CD4-positive, alpha-beta T cell treated with Interleukin-15 for 4 hours (primary cell): ENCODE data around the gene EIF4E1B.

ENCODE experiments used
- DNase-seq: peaks from one replicate; pipeline ENCODE4 v3.0.0-alpha.2; 2020; ENCODE audit warnings: low spot score

Gene EIF4E1B

DNA sequence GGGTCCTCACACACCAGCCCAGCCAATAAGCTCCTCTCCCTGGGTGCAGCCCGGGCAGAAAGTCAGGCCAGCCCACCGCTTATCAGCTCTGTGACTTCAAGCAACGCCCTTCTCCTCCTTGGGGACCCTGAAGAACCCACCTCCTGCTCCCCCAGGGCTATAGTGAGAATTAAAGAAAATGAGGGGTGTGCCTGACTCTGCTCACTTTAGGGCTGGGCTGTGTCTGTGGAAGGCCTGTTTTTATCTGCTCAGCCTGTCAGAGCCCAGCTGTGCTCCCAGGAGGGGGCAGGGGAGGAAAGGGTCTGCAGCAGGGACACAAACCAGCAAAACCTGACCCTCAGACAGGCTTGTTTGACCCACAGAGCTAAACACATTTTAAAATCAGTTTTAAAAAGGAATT lies 24.4 kb upstream of the EIF4E1B start:
- no peak for DNase-seq

DNA sequence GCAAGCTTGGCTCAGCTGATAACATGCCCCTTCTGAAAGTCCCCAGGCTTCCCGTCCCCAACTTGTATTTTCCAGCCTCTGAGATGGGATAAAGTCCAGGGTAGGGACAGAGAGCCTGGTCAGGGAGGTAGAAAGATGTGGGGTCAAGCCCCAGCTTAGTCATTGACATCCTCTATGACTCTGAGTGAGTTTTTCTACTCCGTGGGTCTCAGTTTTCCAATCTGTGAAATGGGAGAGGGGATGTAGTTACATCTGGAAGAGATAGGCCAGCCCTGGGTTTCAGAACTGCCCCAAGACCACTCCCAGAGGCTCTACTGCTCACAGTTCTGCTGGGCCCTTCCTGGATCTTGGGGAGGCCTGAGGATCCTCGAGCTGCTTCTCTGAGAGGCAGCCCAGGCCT lies 23.6 kb upstream of the EIF4E1B start:
- DNase-seq: no peak

DNA sequence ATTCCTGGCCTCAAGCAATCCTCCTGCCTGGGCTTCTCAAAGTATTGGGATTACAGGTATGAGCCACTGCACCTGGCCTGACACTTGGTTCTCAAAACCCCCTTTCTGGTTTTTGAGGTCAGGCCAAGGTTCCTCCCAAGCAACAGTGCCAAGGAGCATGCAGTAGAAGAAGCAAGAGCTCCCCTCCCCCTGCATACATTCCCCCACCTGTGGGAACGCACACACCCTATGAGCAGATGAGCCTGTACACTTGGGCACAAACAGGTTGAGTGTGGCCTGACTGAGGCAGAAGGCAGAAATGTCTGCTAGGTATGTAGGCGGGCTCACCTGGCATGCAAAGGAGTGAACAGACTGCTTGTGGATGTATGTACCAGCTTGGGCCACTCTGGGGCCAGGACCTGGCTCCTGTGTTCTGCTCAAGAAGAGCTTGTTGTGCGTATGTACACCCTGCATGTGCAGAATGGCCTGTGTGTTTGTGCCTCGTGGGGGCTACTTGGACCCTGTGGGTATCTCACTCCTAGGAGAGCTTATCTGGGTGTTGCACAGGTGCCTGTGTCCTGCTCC lies 22.3 kb upstream of the EIF4E1B start:
- no peak for DNase-seq

DNA sequence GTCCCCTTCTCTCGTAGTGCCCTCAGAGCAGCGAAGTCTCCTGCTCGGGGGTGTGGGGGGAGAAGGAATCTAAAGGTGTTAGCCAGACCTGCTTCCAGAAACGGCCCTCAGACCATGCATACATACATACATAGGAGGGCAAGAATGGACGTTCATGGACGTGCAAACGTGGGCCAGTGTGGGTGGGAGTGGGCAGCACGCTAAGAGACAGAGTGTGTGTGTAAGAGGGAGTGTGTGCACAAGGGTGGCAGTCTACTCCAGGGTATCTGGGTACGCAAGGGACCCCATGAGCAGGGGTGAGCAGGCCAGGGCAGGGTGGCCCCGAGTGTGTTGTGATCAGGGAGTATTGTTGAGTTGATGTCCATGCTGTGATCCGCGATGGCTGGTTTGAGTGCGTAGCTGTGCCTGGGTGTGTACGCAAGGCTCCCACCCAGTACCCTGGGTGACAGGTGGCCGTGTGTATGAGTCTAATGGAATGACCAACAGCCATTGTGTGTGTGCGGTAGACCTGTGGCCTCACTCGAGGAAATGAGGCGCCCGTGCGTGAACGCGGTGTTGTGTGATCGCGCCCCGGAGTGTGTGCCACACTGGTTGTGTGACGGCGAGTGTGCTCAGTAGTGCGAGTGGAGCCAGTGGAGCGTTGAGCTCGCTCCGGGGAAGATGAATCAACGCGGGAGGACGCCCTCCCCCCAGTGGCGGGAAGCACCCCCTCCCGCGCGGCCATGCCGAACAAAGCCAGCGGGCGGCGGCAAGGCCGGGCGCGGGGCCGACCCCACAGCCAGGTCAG lies 21.3 kb upstream of the EIF4E1B start:
- DNase-seq: no peak

DNA sequence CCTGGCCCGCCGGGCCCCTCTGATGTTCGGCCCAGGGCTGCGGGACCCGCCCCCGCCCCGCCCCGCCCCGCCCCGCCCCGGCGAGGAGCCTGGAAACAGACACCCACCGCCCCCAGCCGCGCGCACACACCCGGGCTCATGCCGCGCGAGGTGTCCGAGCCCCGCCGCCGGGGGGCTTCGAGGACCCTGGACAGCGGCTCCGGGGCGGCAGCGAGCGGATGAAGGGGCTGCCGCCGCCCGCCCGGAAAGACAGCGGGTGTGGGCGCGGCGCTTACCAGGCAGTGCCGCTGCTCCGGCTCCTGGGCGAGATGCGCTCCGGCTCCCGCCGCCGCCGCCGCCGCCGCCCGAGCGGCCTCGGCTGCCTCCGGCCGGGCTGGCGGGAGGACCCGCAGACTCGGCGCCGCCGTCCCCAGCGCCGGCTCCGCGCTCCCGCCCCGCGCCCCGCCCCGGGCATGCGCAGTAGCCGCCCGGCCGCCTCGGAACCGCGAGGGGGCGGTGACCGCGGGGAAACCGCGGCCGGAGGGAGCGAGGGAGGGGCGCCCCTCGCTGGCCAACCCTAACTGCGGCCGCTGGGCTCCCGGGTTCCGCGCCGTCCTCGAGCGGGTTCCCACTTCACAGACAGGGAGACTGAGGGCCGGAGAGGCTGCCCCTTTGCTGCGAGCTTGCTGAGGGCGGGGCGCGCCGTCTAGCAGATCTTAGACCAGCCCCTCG lies 20.6 kb upstream of the EIF4E1B start, which contains the start of gene GPRIN1:
GPRIN1 (minus strand) TSS at position 433 of the 711 bp plus-strand sequence. CDS start 10,322 bp downstream, outside the sequence.
- peak; percentile 37 for DNase-seq

DNA sequence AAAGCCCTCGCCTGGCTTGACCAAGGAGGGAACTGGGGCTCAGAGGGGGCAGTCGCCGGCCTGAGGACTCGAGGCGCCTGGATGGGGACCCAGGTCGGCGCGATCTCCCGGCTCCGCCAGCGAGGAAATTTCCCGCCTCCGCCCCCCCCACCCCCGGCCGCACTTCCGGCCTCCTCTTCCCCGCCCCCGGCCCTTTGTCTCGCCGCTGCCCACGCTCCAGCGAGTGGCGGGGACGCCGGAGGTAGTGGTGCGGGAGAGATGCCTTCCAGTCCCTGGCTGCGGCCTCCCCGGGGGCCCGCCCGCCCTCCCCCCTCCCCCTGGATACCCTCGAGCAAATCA lies 20.1 kb upstream of the EIF4E1B start:
- no peak for DNase-seq

DNA sequence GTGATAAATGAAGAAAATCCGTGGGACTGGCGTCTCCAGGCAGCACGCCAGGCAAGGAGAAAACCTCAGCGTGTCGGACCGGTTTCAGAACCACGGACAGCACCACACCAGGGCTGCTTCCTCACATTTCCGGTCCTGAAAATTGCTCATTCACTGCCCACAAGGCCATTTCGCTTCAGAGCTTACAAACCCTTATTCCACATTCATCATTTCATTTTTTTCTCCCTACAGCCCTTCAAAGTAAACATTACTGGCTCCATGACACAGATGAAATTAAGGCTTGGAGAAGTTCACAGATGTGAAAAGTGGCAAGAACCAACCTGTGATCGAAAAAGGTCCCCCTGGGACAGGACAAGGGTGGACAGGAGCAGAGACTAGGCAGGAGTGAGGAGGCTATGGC lies 19.0 kb upstream of the EIF4E1B start:
- peak; percentile 47 for DNase-seq

DNA sequence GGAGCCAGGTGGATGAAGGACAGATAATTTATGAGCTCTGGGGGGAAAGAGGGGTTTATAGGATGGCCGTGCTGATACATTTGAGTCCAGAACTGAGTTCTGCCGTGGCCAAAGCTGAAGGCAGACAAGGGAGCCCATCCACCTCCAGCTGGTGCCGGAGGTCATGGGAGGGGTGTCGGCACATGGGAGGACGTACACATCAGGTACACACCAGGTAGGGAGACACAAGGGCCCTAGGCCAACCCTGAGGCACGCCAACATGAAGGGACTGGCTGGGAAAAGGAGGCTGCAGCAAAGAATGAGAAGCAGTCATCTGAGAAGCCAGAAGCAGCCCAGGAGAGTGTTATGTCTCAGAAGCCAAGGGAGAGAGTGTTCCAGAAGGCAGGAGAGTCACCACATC lies 18.5 kb upstream of the EIF4E1B start:
- DNase-seq: no peak

DNA sequence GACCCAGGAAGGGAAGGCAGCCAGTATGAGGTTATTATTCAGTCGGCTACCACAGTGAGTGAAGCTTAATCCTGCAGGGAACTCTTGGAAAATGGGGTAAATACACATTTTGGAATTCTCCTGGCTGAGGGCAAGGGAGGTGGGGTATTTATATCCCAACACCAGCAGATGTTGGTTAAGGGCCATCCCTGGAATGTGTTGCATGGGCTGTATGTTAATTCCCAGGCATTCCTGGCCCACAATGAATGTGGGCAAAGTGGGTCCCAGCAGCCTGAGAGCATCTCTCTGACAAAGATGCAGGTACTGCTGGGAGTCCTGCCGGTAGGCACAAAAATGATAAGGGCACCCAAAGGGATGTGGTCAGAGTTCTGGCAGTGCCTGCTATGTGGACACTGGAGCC lies 17.6 kb upstream of the EIF4E1B start:
- DNase-seq: no peak

DNA sequence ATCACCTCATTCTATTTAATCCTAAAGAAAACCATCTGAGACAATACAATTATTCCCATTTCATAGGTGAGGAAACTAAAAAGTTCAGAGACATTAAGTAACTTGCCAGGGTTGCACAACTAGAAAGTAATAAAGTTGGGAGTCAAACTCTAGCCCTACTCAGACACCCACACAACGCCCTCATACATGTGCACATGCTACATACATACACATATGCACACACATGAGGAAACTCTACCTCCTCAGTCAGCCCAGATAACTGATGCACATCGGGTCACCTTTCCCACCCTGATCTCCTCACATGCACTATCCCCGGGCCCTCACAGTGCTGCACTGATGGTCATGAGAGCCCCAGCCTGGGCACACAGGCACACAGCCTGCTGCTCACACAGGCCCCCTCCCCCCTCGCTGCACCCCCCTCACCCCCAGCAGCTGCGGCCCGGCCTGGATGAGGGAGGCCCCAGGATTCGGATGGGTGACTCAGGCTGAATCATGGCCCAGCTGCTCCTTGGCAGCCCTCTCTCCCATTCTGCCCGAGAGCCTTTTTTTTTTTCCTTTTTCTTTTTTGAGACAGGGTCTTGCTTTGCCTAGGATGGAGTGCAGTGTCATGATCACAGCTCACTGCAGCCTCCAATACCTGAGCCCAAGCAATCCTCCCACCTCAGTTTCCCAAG lies 15.5 kb upstream of the EIF4E1B start:
- DNase-seq: no peak

DNA sequence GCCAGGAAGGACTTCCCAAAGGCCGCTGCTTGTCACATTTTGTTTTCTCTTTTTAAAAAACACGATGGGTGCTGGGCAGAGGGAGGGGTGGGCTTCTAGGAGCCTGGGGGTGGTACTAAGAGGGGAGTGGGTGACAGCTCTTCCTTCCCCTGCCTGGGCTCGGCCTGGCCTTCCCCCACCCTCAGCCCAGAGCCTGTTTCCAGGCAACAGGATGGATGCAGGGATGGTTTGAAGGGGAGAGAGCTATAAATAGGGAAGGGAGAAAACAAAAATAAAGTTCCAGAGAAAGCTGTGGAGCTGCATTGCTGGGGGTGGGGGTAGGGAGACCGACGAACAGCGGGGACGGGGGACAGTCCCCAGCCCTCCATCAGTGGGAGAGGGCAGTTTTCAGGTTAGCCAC lies 14.0 kb upstream of the EIF4E1B start:
- no peak for DNase-seq

DNA sequence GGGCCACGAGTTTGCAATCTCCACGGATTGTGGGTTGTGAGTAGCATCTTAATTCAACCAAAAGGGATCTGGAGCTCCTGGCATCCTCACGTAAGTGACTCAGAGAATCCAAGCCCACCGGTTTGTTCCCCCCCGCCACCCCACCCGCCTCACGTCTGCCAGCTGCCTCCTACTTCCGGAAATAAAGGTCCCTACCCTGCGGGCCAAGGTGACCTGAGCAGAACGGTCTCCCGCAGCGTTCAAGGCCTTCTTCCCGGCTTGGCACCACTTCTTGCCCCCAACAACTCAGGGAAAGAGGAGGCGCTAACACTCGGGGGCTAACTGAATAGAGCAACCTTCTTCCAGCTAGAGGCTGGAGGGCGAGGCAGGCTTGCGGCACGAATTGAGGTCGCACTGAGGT lies 11.7 kb upstream of the EIF4E1B start:
- DNase-seq: no peak

DNA sequence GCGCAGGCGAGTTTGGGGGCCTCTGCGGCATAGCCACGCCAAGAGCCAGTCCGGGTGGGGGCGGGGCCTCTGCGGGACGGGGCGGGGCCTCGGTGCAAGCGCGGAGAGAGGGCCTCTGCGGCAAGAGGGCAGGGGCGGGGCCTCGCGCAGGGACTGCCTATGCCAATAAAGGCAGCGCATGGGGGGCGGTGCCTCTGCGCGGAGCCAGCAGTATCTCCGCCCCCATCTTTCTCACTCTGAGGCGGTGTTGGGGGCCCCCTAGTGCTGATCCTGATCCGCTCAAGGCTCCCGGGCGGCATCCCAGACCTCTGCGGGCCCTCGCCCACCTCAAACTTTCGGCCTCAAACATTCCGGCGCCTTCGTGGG lies 11.3 kb upstream of the EIF4E1B start:
- DNase-seq: peak; percentile 76

DNA sequence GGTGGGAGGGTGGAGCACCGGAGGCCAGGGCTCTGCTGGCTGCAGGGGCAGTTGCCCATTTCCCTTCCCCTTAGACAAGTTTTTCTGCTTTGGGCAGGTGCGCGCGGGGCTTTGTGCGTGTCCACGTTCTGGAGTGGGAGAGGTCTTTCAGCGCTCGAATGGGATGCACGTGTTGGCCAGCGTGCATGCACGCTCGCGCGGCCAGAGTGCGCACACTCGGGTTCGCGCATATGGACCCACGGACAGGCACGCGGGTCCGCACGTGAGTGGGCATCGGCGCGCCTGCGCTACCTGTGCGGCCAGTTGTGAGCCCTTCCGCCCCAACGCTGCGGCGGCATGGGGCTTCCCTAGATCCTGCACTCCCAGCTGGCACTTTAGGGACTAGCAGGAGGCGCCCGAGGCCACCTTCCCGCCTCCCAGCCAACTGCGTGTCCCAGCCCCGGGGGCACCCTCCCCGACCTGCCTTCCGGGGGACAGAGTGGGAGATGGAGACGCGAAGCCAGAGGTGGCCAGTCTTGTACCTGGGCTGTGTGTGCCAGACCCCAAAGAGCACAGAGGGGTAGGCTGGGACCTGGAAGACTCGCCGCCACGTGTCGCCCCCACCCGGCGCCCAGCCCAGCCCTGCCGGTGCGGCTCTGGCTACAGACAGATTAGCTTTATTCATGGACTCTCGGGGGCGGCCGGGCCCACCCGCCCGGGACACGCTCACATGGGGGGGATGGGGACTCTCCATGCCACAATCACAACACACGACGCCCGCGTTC lies 10.7 kb upstream of the EIF4E1B start:
- DNase-seq: no peak

DNA sequence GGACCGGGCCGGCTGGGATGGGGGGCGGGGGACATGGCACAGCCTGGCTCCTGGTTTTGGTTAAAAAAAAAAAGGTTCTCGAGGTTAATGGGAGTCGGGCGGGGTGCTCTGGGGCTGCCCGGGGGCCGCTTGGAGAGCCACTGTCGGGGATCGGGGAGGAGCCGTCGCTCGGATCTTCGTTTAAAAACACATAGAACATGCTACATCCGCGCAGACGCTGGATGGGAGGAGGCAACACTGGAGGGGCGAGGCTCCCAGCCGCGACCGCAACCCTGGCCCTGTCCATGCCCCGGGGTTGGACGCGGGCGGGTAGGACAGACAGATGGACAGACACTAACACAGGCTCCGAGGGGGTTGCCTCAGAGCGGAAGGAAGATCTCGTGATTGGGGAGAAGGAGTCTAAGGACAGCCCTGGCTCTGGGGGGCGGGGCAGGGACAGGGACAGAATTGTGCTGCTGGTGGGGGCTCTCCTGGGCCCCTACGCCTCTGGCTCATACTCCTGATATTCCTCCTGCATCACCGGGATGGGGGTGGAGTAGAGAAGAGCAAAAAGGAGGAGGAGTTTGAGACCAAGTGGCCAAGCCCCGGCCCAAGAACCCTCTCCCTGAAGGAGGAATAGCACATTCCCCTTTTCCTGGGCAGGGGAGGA lies 10.0 kb upstream of the EIF4E1B start:
- DNase-seq: no peak

DNA sequence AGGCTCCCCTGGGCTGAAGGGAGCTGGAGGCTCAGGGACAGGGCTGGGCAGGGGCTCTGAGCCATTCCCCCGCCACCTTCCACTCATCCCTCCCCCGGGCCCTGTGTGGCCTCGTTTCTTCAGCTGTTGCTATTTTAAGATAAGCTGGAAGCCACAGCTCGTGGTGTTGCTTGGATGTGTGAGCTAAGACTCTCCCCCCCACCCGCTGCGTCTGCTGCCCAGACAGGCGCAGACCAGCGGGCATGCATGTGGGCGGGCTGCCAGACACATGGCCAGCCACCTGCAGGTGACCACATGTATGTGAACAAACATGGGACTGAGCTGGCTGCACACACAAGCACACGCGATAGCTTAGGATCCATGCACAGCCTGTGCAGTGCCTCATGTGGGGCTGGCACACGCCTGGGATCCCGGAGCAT lies 8.8 kb upstream of the EIF4E1B start:
- DNase-seq: no peak

DNA sequence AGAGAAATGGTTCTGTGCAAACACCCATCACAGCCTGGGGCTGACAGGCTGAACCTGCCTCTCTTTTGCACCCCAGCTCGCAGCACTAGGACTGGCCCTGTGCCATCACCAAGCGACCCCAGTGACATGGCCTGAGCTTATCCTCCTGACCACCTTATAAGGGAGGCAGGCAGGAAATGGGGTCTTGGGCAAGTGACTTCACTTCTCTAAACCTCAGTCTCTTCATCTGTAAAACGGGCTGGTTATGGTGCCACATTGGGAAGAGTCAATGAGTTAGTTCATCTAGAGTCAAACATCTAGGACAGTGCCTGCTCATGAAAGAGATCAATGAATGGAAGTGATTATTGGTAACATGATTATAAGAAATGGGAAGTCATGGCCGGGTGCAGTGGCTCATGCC lies 6.3 kb upstream of the EIF4E1B start:
- DNase-seq: no peak

DNA sequence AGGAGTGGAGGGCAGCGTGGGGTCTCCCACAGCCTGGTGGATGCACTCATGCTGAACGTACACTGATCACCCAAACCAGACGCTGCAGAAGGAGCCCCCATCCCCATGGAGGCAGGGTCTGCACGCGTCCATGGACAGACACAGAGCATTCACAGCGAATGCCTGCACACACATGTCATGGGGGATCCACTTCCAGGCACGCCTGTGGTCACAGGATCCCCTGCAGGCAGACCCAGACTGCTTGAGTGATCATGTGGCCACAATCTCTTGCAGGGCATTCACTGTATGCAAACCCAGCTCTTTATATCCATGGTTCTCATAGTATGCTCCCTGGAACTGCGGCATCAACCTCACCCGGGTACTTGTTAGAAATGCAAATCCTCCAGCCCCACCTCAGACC lies 5.5 kb upstream of the EIF4E1B start:
- DNase-seq: no peak

DNA sequence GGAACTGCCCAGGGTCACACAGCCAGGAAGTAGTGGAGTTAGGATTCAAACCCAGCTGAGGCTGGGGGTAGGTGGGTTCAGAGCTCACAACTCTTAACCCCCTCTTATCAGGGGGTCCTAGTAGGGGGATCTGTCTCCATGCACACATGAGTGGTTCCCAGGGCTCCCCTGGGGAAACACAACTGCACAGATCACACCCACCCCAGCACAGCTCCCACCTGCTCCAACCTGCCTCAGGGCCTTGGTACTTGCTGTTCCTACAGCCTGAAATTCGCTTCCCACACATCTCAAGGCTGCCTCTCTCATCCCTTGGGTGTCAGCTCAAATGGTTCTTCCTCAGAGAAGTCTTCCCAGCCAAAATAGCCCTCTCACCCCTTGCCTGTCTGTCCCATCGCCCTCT lies 5.0 kb upstream of the EIF4E1B start:
- DNase-seq: no peak

DNA sequence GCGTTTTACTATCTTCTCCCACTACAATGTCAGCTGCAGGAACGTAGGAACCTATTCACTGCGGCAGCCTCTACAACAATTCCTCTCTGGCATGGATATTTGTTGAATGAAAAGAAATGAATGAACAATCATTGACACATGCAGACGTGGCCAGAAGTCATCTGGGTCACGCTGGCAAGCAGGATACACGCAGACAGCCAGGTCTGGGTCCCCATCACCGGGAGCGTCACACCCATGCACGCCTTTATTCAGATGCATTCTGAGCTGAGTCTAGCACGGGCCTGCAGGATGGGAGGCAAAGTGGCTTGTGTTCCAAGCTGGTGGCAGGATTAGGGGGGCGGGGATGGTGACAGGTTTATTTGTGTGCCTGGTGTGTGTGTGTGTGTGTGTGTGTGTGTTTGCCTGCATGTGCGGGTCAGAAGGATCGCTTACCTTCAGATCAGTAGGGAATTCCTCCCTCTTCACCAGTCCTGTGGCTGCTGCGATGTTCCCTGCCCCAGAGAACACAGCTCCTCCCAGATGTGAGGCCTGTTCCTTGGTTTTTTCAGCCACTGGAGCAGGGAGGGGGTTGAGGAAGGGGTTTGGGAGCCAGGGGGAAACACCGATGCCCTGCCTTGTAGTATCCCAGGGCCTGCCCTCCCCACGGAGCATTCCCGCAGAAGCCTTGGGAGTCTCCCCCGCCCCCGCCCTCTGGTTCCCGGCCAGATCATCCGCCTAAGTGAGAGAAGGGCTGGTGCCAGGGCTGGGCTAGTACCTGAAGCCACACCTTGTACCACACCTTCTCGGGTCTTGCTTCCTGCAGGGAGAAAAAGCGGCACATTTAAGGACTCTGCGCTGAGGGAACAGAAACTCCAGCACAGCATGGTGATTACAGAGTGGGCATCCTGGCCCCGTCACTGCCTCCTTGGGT lies 4.3 kb upstream of the EIF4E1B start:
- no peak for DNase-seq

DNA sequence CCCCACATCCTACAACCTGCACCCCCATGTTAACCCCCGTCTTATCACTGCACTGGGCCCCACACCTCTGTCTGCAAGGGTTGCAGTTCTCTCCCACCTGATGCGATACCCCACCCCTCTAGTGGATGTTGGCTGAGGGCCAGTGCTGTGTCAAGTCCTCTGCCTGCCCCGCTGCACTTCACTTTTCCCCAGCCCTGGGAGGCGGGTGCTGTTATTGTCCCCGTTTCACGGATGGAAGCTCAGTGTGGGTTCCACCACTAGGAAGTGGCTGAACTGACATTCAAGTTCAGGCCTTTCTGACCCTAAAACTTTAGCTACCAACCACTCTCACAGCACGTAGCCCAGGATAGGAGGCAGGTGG lies 3.6 kb upstream of the EIF4E1B start:
- no peak for DNase-seq
